Gastrocnemius medialis (tissue), 4 donors: ENCODE results near the gene CCNQ.

Experiments used
- POLR2A ChIP-seq, 2 donors: fragments of 450-650 bp; IDR thresholded peaks; one replicate each; pipeline ENCODE4 v1.6.1; 2017; ENCODE audit warnings: antibody characterized with exemption in 2 of 2, mild to moderate bottlenecking in 2 of 2, moderate library complexity in 2 of 2
- TF ChIP-seq, protein P1 (sequence below), 5 experiments: fragments of 450-650 bp in 3 of 5; fragments of 200-600 bp in 2 of 5; sonication (generic) in 2 of 5; IDR thresholded peaks in 4 of 5; conservative IDR thresholded peaks in 1 of 5; 1 replicate in 4 of 5; 2 replicates in 1 of 5; pipeline ENCODE4 v1.5.1; 2016 to 2019; ENCODE audit warnings: antibody characterized with exemption in 5 of 5, mild to moderate bottlenecking in 3 of 5, moderate library complexity in 3 of 5

DNA sequence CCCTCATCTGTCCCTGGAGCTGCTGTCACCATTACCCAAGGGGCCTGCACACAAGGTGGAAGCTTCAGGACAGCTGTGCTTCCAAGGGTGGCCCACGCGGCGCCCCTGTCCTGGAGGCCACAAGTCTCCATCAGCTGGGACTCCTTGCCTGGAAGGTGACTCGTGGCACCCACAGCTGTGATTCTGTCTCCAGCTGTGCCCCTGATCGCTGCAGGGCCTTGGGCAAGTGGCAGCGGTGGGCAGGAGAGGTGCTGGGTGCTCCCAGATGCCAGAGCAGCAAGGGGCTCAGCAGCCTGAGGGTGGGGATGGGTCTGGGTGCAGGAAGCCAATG lies 39.1 kb upstream of the CCNQ start:
- TF ChIP-seq, protein P1, sequence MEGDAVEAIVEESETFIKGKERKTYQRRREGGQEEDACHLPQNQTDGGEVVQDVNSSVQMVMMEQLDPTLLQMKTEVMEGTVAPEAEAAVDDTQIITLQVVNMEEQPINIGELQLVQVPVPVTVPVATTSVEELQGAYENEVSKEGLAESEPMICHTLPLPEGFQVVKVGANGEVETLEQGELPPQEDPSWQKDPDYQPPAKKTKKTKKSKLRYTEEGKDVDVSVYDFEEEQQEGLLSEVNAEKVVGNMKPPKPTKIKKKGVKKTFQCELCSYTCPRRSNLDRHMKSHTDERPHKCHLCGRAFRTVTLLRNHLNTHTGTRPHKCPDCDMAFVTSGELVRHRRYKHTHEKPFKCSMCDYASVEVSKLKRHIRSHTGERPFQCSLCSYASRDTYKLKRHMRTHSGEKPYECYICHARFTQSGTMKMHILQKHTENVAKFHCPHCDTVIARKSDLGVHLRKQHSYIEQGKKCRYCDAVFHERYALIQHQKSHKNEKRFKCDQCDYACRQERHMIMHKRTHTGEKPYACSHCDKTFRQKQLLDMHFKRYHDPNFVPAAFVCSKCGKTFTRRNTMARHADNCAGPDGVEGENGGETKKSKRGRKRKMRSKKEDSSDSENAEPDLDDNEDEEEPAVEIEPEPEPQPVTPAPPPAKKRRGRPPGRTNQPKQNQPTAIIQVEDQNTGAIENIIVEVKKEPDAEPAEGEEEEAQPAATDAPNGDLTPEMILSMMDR (IDR thresholded peaks at IDR 0.05 in 4 of 5, conservative IDR thresholded peaks at IDR 0.05 in 1 of 5) = no peak
- no peak for TF ChIP-seq POLR2A (IDR thresholded peaks at IDR 0.05)
